ENCODE data around the gene PRICKLE4.

DNA sequence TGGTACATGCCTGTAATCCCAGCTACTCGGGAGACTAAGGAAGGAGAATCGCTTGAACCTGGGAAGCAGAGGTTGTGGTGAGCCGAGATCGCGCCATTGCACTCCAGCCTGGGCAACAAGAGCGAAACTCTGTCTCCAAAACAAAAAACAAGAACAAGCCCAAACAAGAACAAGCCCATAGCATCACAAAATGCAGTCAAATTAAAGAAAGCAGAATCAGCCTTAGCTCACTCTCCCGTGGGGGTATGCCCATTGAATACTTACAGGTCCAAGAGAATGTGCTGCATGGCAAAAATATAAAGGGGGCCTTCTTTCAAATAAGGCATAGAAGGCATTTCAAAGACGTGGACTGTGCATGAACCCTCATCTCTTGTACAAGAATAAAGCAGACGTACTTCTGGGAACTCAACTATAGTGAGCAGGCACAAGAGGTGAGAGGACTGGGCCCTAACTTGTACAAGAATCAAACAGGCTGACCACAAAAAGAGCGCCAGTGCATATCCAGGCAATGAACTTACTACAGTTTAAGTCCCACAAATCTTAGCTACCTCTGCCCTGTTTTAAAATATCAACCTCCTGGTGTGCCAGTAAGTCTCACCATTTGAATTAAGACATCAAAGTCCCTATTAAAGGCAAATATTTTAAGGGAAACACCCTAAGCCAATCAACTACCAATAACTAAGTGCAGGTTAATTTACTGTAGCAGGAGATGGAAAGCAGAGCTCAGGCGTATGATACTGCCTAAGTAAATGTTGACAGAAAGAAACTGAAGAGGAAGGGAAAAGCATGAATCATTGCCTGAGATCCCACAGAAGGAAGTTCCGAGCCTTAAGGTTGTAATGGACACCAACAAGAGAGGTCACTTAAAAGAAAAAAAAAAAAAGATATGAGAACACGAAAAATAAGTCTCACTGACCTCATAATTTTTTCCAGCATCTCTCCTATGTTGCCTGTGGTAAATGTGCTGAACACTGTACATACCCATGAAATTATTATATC lies 44.3 kb downstream of the PRICKLE4 start:
- TF ChIP-seq CTCF (IDR thresholded peaks at IDR 0.05) = no peak
- TF ChIP-seq POLR2A (IDR thresholded peaks at IDR 0.05) = no peak
